ENCODE results near the gene AIF1. TPM values are rescaled to one million over a fixed set of nuclear protein-coding genes. Genes with fewer than 3 reads are reported as not detected.

Gene AIF1
- polyA plus RNA-seq, 1 donor: 57.1 TPM

DNA sequence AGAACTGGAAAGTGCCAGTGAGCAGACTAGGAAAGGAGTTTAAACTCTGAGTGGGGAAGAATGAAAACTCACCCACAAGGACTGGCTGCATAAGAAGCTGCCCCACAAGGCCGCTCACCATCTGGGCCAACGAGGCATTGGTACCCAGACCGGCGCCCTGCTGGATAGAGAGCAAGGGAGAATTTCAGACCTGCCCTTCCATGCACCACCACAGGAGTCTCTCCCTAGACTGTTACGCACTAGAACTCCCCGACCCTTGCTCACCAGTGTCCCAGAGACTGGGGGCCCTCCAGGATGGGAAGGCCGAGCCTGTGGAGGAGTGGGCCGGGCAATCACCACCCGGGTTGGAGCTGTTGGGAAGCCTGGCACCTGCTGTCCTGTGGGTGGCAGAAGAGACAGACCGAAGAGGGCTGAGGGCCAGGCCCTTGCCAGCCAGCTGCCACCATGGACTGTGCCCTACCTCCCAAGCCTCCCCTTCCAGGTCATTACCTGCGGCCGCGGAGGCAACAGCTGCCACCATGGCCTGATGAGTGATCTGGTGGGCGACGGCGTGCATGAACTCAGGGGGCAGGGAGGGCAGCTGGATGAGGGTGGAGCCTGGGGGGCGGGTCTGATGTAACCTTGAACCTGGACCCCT, 28.9 kb downstream of the AIF1 start:
- peaks cover 92% of the 10 kb centered on the region for H3K36me3 ChIP-seq (ENCODE audit: control insufficient read depth, insufficient read depth, low read length)
- H3K4me1 ChIP-seq (ENCODE audit: control insufficient read depth, insufficient read depth, low read length): no peaks in the 10 kb centered on the region
- WGBS (ENCODE audit: insufficient coverage, low lambda C conversion rate): no CpG with 5 or more reads among the region's 17 CpGs

DNA sequence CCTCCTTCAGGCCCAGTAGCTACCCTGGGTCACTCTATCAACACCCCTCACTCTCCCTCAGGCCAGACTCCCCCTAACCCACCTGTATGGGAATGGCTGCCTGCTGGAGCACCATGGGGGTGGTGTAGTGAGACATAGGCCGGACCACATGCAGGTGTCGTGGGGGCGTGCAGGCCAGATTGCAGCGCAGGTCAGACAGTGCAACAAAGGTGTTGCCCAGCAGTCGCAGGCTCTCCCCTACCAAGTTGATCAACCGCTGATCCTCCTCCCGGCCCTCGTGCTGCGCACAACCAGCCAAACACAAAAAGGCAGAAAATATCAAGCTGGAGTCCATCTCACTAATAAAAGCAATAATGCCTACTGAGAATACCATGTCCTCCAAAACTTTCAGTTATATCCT, 30.3 kb downstream of the AIF1 start:
- no peaks in the 10 kb centered on the region for H3K4me1 ChIP-seq (ENCODE audit: control insufficient read depth, insufficient read depth, low read length)
- no peak overlapping the region for H3K27ac ChIP-seq (ENCODE audit: low read length)
- no CpG with 5 or more reads among the region's 9 CpGs for WGBS (ENCODE audit: insufficient coverage, low lambda C conversion rate)
- H3K9me3 ChIP-seq (ENCODE audit: control insufficient read depth, low read depth, low read length): no peaks in the 10 kb centered on the region
- no peak for DNase-seq
- no peaks in the 10 kb centered on the region for H3K27me3 ChIP-seq (ENCODE audit: control insufficient read depth, insufficient read depth, low read length)
- H3K36me3 ChIP-seq (ENCODE audit: control insufficient read depth, insufficient read depth, low read length): peaks cover 91% of the 10 kb centered on the region
- no peak overlapping the region for H3K4me3 ChIP-seq (ENCODE audit: low read length)

More for the DNA sequence above, 28.9 kb downstream of the AIF1 start:
- no peak overlapping the region for H3K4me3 ChIP-seq (ENCODE audit: low read length)
- no peaks in the 10 kb centered on the region for H3K27me3 ChIP-seq (ENCODE audit: control insufficient read depth, insufficient read depth, low read length)
- H3K9me3 ChIP-seq (ENCODE audit: control insufficient read depth, low read depth, low read length): no peaks in the 10 kb centered on the region
- DNase-seq: no peak
- H3K27ac ChIP-seq (ENCODE audit: low read length): no peak overlapping the region

DNA sequence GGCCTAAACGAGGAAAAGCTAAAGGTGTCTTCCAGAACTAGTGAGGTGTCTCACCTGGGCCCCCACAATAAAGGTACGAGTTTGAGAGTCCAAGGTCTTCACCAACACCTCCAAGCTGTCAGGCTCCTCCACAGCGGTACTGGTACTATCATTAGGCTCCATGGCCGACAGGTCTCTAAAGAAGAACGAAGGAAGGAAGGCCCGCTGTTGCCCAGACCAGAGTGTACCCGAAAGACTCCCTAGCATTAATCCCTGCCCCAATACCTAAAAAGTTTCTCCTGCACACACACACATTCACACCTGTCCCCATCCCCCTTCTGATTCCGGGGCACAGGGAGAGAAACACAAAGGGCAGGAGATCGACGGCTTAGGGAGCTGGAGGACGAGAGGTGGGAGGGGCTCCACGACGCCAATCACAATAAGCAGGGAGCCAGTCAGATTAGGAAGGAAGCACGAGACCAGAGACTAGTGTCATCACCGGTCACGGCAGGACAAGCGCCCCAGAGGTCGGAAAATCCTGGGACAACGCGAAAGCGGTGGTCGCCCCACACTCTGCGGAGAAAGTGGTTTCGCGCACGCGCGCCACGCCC, 36.7 kb downstream of the AIF1 start:
- no CpG with 5 or more reads among the region's 29 CpGs for WGBS (ENCODE audit: insufficient coverage, low lambda C conversion rate)
- H3K4me3 ChIP-seq (ENCODE audit: low read length): peak overlapping the region; percentile 90
- H3K9me3 ChIP-seq (ENCODE audit: control insufficient read depth, low read depth, low read length): no peaks in the 10 kb centered on the region
- DNase-seq: peak; percentile 82 to 92
- H3K4me1 ChIP-seq (ENCODE audit: control insufficient read depth, insufficient read depth, low read length): peaks cover 38% of the 10 kb centered on the region
- no peaks in the 10 kb centered on the region for H3K27me3 ChIP-seq (ENCODE audit: control insufficient read depth, insufficient read depth, low read length)
- peaks cover 39% of the 10 kb centered on the region for H3K36me3 ChIP-seq (ENCODE audit: control insufficient read depth, insufficient read depth, low read length)
- peak overlapping the region; percentile 93 for H3K27ac ChIP-seq (ENCODE audit: low read length)

DNA sequence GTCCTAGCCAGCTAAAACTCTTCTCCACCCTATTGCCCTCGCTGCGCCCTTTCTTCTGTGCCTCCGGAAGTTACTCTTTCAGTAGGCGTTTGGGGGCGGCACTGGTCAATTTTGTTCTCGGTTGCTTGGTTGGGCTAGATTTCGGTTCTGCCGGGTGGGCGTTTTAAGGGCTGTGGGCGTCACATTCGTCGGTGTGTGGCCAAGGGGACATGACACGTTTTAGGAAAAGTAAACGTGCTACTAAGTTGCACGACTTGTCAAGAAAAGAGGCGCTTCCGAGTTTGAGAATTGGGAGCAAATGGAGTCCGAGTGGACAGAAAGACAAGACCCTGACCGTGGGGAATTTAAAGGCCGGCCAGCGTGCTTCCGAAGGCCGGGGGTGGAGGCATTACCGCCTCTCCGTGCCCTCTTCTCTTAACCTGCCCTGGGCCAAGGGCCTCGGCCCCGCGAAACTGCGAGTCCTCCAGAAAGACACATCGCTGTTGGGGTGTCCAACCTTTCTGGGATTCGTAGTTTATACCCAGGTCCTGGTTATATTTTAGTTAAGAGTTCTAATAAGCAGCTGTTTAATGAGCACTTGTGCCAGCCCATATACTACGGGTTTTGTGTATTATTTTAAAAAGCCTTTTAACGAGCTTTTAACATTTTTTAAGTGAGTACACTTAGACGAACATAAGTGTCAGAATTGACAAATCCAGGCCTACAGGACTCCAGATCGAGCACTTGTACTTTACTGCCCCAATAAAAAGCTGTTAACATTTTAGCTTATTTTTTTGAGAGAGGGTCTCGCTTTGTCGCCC, 38.1 kb downstream of the AIF1 start:
- WGBS (ENCODE audit: insufficient coverage, low lambda C conversion rate): 5% methylated on average over 4 of the region's 37 CpGs
- H3K9me3 ChIP-seq (ENCODE audit: control insufficient read depth, low read depth, low read length): no peaks in the 10 kb centered on the region
- DNase-seq: no peak
- no peaks in the 10 kb centered on the region for H3K27me3 ChIP-seq (ENCODE audit: control insufficient read depth, insufficient read depth, low read length)
- peak overlapping the region; percentile 93 for H3K27ac ChIP-seq (ENCODE audit: low read length)
- peaks cover 40% of the 10 kb centered on the region for H3K4me1 ChIP-seq (ENCODE audit: control insufficient read depth, insufficient read depth, low read length)
- H3K36me3 ChIP-seq (ENCODE audit: control insufficient read depth, insufficient read depth, low read length): peaks cover 36% of the 10 kb centered on the region
- H3K4me3 ChIP-seq (ENCODE audit: low read length): peak overlapping the region; percentile 90

DNA sequence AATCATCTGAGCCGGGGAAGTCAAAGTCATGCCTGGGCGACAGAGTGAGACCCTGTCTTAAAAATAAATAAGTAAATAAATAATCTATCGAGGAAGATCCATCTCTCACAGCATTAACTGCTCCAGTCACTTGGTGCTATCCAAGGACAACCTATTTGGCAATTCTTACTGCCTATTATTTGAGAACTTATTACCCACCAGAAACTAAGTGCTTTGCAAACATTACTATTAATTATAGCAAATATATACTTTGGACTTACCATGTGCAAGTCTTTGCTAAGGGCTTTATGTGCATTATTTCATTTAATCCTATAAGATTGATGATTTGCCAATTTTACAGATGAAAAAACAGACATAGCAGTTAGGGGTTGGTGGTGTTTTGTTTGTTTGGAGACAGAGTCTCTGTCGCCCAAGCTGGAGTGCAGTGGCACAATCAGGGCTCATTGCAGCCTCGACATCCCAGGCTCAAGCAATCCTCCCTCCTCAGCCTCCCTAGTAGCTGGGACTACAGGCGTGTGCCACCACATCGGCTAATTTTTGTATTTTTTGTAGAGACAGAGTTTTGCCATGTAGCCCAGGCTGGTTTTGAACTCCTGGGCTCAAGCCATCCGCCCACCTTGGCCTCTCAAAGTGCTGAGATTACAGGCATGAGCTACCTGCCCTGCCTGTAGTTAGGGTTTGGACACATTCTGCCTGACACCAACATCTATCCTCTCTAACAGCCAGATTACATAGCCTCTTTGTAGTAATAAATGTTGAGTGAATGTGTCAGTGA, 39.7 kb downstream of the AIF1 start:
- DNase-seq: no peak
- Histone ChIP-seq H3K36me3 (ENCODE audit: control insufficient read depth, insufficient read depth, low read length) (peaks cover 25% of the 10 kb centered on the region), H3K4me1 (ENCODE audit: control insufficient read depth, insufficient read depth, low read length) (peaks cover 55% of the 10 kb centered on the region), H3K27me3 (ENCODE audit: control insufficient read depth, insufficient read depth, low read length) (no peaks in the 10 kb centered on the region), H3K9me3 (ENCODE audit: control insufficient read depth, low read depth, low read length) (no peaks in the 10 kb centered on the region), H3K27ac (ENCODE audit: low read length) (peak overlapping the region; percentile 48), H3K4me3 (ENCODE audit: low read length) (no peak overlapping the region)
- WGBS (ENCODE audit: insufficient coverage, low lambda C conversion rate): 95% methylated on average over 3 of the region's 8 CpGs

DNA sequence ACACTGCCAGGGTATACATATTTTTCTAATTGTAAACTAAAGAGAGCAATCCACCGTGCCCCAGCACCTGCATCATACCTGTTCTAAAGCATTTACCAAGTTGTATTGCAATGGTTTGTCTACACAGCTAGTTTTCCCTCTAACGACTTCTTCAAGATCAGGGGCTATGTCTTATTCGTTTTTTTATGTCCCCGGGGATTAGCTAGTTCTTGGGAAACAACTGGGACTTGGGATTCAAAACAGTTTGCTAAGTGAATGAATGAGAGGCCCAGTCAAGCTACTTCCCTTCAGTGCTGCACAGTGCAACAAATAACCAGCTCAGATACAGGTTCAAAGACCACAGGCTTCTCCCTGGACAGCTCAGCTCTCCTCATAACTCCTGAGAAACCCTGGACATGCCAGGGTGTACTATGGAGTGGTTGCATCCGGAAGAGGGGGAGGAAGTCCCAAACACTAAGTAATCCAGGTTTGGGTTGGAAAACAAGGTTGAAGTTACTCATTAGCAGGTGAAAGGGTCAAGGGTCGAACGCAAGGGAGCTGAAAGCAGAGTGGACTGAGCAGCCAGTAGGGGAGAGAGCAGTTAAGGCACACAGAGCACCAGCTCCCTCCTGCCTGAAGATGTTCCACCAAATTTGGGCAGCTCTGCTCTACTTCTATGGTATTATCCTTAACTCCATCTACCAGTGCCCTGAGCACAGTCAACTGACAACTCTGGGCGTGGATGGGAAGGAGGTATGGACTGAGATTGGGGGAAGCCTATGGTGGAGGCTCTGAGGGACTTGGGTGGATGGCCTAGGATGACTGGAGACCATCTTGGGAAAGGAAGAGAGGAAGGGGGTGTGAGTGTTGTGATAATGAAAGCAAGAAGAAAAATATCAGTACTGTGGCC, 40.6 kb downstream of the AIF1 start, which contains the start of gene APOM:
Gene APOM (plus strand): TSS at position 546 of the 889 bp plus-strand sequence. CDS start 73 bp downstream, at position 619.
- peaks cover 55% of the 10 kb centered on the region for H3K4me1 ChIP-seq (ENCODE audit: control insufficient read depth, insufficient read depth, low read length)
- 40% methylated on average over 1 of the region's 8 CpGs for WGBS (ENCODE audit: insufficient coverage, low lambda C conversion rate)
- peaks cover 20% of the 10 kb centered on the region for H3K36me3 ChIP-seq (ENCODE audit: control insufficient read depth, insufficient read depth, low read length)
- no peaks in the 10 kb centered on the region for H3K9me3 ChIP-seq (ENCODE audit: control insufficient read depth, low read depth, low read length)
- no peak within 1 kb of the TSS for H3K4me3 ChIP-seq (ENCODE audit: low read length)
- peak within 1 kb of the TSS; percentile 48 for H3K27ac ChIP-seq (ENCODE audit: low read length)
- DNase-seq: peak; percentile 51 to 79
- H3K27me3 ChIP-seq (ENCODE audit: control insufficient read depth, insufficient read depth, low read length): no peaks in the 10 kb centered on the region

DNA sequence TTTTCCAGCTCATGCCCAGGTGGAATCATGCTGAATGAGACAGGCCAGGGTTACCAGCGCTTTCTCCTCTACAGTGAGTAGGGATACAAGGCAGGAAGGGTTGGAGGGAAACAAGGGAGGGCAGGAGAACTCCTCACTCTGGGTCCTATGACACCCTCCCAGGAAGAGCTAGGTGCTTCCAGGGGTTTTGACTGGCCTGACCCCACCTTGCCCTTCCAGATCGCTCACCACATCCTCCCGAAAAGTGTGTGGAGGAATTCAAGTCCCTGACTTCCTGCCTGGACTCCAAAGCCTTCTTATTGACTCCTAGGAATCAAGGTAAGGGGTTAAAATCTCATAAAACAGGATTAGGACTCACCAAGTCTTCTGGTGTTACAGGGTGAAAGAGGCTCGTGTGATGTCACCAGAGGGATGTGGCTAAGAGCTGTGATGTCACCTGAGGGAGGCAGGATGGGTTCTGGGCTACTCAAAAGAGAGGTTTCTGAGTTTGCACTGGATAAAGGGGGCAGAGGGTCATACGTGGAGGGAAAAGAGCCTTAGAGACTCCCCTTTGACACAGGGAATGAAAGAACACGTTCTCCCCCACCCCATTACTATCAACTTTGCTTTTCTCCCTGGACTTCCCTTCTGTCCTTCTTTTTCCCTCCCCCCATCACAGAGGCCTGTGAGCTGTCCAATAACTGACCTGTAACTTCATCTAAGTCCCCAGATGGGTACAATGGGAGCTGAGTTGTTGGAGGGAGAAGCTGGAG, 42.5 kb downstream of the AIF1 start:
- H3K4me3 ChIP-seq (ENCODE audit: low read length): no peak overlapping the region
- H3K36me3 ChIP-seq (ENCODE audit: control insufficient read depth, insufficient read depth, low read length): peaks cover 26% of the 10 kb centered on the region
- H3K9me3 ChIP-seq (ENCODE audit: control insufficient read depth, low read depth, low read length): no peaks in the 10 kb centered on the region
- no peak for DNase-seq
- no peak overlapping the region for H3K27ac ChIP-seq (ENCODE audit: low read length)
- H3K4me1 ChIP-seq (ENCODE audit: control insufficient read depth, insufficient read depth, low read length): peaks cover 57% of the 10 kb centered on the region
- WGBS (ENCODE audit: insufficient coverage, low lambda C conversion rate): no CpG with 5 or more reads among the region's 6 CpGs
- H3K27me3 ChIP-seq (ENCODE audit: control insufficient read depth, insufficient read depth, low read length): no peaks in the 10 kb centered on the region

DNA sequence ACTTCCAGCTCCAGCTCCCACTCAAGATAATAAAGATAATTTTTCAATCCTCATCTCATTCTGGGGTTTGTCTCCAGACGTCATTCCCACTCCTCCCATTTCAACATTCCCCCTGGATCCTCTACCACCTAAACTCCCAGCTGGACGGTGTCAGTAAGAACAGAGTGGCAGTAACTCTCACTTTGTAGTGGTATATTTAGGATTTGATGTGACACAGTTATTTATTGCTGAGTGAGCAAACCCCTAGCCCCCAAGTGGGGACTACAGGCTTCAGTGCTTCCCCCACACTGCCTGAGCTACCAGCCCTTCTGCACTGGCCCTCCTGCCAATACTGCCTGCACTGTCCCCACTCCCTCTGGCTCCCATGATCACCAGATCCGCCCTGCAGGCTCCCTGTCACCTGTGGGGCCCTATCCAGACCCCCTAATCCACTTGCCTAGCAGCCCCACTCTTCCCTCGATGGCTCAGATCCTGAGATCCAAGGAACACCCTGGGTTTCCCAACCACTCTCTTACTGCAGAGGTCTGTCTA, 43.2 kb downstream of the AIF1 start:
- Histone ChIP-seq H3K9me3 (ENCODE audit: control insufficient read depth, low read depth, low read length) (no peaks in the 10 kb centered on the region), H3K4me1 (ENCODE audit: control insufficient read depth, insufficient read depth, low read length) (peaks cover 61% of the 10 kb centered on the region), H3K27me3 (ENCODE audit: control insufficient read depth, insufficient read depth, low read length) (no peaks in the 10 kb centered on the region), H3K27ac (ENCODE audit: low read length) (no peak overlapping the region), H3K36me3 (ENCODE audit: control insufficient read depth, insufficient read depth, low read length) (peaks cover 27% of the 10 kb centered on the region), H3K4me3 (ENCODE audit: low read length) (peak overlapping the region; percentile 94)
- no CpG with 5 or more reads among the region's 4 CpGs for WGBS (ENCODE audit: insufficient coverage, low lambda C conversion rate)
- DNase-seq: no peak

All from large intestine (tissue), 3 donors.